ENCODE results near the gene LDLRAD4.

GRCh38 chr18:13453714-13454113 is 235.2 kb downstream of the LDLRAD4 start:
- TF ChIP-seq CTCF (IDR thresholded peaks at IDR 0.05; ENCODE audit: borderline replicate concordance, extremely low read depth, low read length, poor library complexity, severe bottlenecking) (no peak), EZH2 (IDR thresholded peaks at IDR 0.05; ENCODE audit: borderline replicate concordance, low read depth, low read length, severe bottlenecking) (no peak)

All from DND-41 (cell line).